ENCODE data around the gene SHC3. TPM values are rescaled to one million over a fixed set of nuclear protein-coding genes. Genes with fewer than 3 reads are reported as not detected.

SHC3 gene
- total RNA-seq, 3 donors from 2014 or later = 0.03 TPM

DNA sequence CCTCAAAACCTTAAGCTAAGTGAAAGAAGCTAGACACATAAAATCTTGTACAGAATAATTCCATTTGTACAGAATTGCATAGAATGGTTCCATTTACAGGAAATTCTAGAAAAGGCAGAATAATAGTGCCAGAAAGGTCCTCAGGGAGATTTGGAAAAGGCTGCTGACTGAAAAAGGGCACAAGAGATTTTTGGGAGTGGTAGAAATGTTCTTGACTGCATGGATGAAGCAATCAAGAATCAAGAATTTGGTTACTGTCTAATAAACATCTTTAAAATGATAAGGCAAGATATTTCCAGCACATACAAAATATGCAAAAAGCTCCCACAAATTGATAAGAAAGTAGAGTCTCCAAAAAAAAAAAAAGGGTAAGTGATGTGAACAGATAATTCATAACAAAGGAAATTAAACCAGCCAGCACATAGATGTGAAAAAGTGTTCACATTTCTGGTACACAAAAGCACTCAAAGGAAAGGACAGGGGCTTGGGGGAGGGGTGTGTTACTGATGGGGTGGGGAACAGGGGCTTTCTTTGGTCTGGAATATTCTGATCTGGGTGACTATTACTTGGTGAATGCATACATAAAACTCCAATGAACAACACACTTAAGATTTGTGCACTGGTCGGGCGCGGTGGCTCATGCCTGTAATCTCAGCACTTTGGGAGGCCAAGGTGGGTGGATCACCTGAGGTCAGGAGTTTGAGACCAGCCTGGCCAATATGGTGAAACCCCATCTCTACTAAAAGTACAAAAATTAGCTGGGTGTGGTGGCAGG, 85.2 kb downstream of the SHC3 start:
- peaks cover 10% of the 10 kb centered on the region for H3K27me3 Mint-ChIP-seq (ENCODE audit: low read depth)
- ATAC-seq = no peak
- H3K9me3 Mint-ChIP-seq = no peaks in the 10 kb centered on the region
- DNase-seq = no peak
- no peak overlapping the region for H3K4me3 Mint-ChIP-seq
- H3K36me3 Mint-ChIP-seq (ENCODE audit: insufficient read depth) = no peaks in the 10 kb centered on the region
- H3K4me1 Mint-ChIP-seq (ENCODE audit: low read depth) = peaks cover 4% of the 10 kb centered on the region

DNA sequence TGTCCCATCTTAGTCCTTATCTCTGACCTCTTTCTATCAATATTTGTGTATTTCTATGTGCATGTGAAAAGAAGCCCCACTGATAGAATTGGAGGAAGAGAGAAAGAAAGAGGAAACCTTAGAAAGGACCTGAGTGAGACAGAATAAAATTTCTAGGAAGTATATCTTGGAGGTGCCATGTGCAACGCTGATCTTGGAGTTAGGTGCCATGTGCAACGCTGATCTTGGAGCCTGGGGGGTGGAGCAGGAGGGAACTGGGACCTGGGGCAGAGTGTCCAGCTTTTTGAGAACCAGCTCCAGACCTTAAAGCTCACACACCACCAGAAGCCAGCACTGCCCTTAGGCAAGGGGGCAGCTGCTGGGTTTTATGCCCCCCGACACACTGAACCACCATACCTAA, 89.4 kb downstream of the SHC3 start:
- DNase-seq (no peak), ATAC-seq (no peak)
- no peaks in the 10 kb centered on the region for H3K9me3 Mint-ChIP-seq
- H3K27me3 Mint-ChIP-seq (ENCODE audit: low read depth) = peaks cover 10% of the 10 kb centered on the region
- no peak overlapping the region for H3K4me3 Mint-ChIP-seq
- peaks cover 6% of the 10 kb centered on the region for H3K4me1 Mint-ChIP-seq (ENCODE audit: low read depth)
- no peaks in the 10 kb centered on the region for H3K36me3 Mint-ChIP-seq (ENCODE audit: insufficient read depth)

- ATAC-seq (no peak), DNase-seq (no peak)
- peaks cover 1% of the 10 kb centered on the region for H3K36me3 Mint-ChIP-seq (ENCODE audit: insufficient read depth)
- peaks cover 5% of the 10 kb centered on the region for H3K4me1 Mint-ChIP-seq (ENCODE audit: low read depth)
- H3K27me3 Mint-ChIP-seq (ENCODE audit: low read depth) = peaks cover 28% of the 10 kb centered on the region
- no peak overlapping the region for H3K4me3 Mint-ChIP-seq
- peaks cover 7% of the 10 kb centered on the region for H3K9me3 Mint-ChIP-seq
Observed at GRCh38 chr9:89083626-89084025, 95.0 kb downstream of the SHC3 start.

- H3K27me3 Mint-ChIP-seq (ENCODE audit: low read depth) = peaks cover 37% of the 10 kb centered on the region
- peaks cover 1% of the 10 kb centered on the region for H3K36me3 Mint-ChIP-seq (ENCODE audit: insufficient read depth)
Observed at GRCh38 chr9:89080193-89080592, 98.4 kb downstream of the SHC3 start.

DNA sequence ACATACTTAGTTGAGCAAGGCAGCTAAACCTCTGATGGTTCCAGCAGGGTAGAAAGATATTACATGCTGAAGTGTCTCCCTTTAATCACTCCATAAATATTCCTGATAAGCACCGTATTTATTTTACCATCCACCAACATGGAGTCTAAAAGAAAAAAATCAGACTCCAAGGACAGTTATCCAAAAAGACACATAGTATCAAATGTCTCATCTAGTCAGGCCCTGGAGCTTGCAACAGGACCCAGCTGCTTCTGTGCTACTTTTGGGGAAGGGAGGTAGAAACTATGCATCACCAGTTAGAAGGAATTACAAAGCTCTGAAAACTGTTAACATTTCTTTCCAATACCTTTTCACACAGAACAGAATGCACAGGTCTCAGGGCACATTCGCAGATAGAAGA, 99.2 kb downstream of the SHC3 start:
- H3K4me3 Mint-ChIP-seq = no peak overlapping the region
- peaks cover 7% of the 10 kb centered on the region for H3K9me3 Mint-ChIP-seq
- H3K36me3 Mint-ChIP-seq (ENCODE audit: insufficient read depth) = peaks cover 1% of the 10 kb centered on the region
- H3K27me3 Mint-ChIP-seq (ENCODE audit: low read depth) = peaks cover 37% of the 10 kb centered on the region
- no peak for DNase-seq
- no peak for ATAC-seq
- H3K4me1 Mint-ChIP-seq (ENCODE audit: low read depth) = no peaks in the 10 kb centered on the region

More at GRCh38 chr9:89080193-89080592, 98.4 kb downstream of the SHC3 start:
- DNase-seq (no peak), ATAC-seq (no peak)
- Mint-ChIP-seq H3K9me3 (peaks cover 7% of the 10 kb centered on the region), H3K4me1 (ENCODE audit: low read depth) (no peaks in the 10 kb centered on the region), H3K4me3 (no peak overlapping the region)

DNA sequence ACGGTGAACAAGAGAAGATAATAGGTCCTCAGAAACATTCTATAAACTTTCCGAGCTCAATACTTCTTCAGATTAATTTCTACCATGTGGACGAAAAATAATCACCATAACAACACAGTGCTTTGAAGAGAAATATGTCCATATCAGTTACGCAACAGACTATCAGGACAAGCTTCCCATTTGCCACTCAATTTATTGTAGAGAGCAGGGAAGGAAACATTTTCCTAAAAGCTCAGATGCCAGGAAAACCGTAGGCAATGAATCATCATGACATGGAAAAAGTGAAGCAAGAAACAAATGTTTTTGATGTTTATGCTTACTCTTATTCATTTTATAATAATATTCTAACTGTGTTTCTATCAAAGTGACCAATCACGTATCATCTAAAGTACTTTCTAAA, 99.8 kb downstream of the SHC3 start:
- DNase-seq = no peak
- Mint-ChIP-seq H3K27me3 (ENCODE audit: low read depth) (peaks cover 40% of the 10 kb centered on the region), H3K4me3 (no peak overlapping the region), H3K9me3 (peaks cover 7% of the 10 kb centered on the region), H3K4me1 (ENCODE audit: low read depth) (no peaks in the 10 kb centered on the region), H3K36me3 (ENCODE audit: insufficient read depth) (peaks cover 1% of the 10 kb centered on the region)
- ATAC-seq = no peak

DNA sequence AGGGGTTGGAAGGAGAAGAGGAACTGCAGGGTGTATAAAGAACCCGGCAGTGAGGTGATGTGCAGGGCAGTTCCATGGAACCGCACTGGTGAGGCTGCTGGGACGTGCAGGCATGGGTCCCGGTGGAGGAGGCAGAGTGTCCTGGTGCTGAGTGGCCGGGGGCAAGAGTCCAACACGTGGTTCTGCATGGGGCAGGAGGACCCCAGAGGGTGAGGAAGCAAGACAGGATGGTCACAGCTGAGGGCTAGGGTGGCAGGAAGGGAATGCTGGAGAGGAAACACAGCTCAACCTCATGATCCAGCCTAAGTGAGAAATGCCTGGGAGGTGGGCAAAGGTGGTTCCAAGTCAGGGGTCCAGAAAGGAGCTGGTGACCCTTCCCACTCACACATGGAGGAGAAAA, 100.2 kb downstream of the SHC3 start:
- Mint-ChIP-seq H3K36me3 (ENCODE audit: insufficient read depth) (peaks cover 1% of the 10 kb centered on the region), H3K27me3 (ENCODE audit: low read depth) (peaks cover 40% of the 10 kb centered on the region)

GRCh38 chr9:89077519-89077918, 101.1 kb downstream of the SHC3 start:
- Mint-ChIP-seq H3K27me3 (ENCODE audit: low read depth) (peaks cover 31% of the 10 kb centered on the region), H3K36me3 (ENCODE audit: insufficient read depth) (no peaks in the 10 kb centered on the region)

More for the DNA sequence above, 100.2 kb downstream of the SHC3 start:
- H3K4me3 Mint-ChIP-seq = no peak overlapping the region
- no peak for DNase-seq
- peaks cover 7% of the 10 kb centered on the region for H3K9me3 Mint-ChIP-seq
- no peak for ATAC-seq
- H3K4me1 Mint-ChIP-seq (ENCODE audit: low read depth) = no peaks in the 10 kb centered on the region

DNA sequence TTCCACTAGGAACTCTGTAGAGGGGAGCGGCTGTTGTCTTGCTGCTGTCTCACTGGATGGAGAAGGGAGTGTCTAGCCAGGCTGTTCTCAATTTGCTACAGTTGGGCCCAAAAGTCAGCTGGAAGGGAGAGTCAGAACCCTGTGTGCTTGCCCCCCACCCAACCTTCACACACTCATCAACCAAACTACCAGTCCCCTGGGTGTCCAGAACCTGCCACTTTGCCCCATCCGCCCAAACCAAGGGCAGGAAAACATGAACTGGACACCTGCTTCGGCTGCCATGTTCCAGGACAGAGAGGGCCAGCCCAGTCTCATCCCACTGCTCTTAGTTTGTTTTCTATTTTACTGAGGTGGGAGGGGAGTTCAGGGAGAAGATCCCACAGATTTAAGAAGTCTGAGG, 105.2 kb downstream of the SHC3 start:
- Mint-ChIP-seq H3K4me1 (ENCODE audit: low read depth) (no peaks in the 10 kb centered on the region), H3K4me3 (no peak overlapping the region), H3K27me3 (ENCODE audit: low read depth) (peaks cover 21% of the 10 kb centered on the region), H3K36me3 (ENCODE audit: insufficient read depth) (no peaks in the 10 kb centered on the region), H3K9me3 (no peaks in the 10 kb centered on the region)
- ATAC-seq = no peak
- no peak for DNase-seq

More at GRCh38 chr9:89077519-89077918, 101.1 kb downstream of the SHC3 start:
- DNase-seq = no peak
- Mint-ChIP-seq H3K4me3 (no peak overlapping the region), H3K9me3 (no peaks in the 10 kb centered on the region), H3K4me1 (ENCODE audit: low read depth) (no peaks in the 10 kb centered on the region)
- ATAC-seq = no peak

- DNase-seq (no peak), ATAC-seq (no peak)
- H3K36me3 Mint-ChIP-seq (ENCODE audit: insufficient read depth) = no peaks in the 10 kb centered on the region
- H3K4me3 Mint-ChIP-seq = no peak overlapping the region
- H3K4me1 Mint-ChIP-seq (ENCODE audit: low read depth) = no peaks in the 10 kb centered on the region
- no peaks in the 10 kb centered on the region for H3K9me3 Mint-ChIP-seq
- H3K27me3 Mint-ChIP-seq (ENCODE audit: low read depth) = peaks cover 8% of the 10 kb centered on the region
Observed at GRCh38 chr9:89071591-89071990, 107.0 kb downstream of the SHC3 start.

DNA sequence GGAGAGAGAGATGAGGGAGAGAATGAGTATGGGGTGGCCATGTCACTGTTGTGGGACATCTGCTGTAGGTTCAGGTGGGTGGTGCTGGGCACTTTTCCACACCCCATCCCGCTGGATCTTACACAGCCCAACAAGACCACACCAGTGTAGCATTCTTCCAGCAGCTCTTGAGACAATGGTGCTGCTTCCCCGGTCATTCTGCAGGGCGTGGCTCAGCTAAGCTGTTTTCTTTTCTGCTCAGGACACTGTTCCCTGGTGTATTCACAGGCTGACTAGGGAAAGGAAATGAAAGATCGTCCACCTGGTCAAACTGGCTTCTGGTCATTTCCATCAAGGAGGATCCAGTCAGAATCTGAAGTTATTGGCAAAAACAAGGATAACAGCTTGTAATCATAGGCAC, 111.8 kb downstream of the SHC3 start:
- Mint-ChIP-seq H3K4me1 (ENCODE audit: low read depth) (no peaks in the 10 kb centered on the region), H3K9me3 (no peaks in the 10 kb centered on the region), H3K4me3 (no peak overlapping the region), H3K27me3 (ENCODE audit: low read depth) (peaks cover 5% of the 10 kb centered on the region), H3K36me3 (ENCODE audit: insufficient read depth) (no peaks in the 10 kb centered on the region)
- DNase-seq (no peak), ATAC-seq (no peak)

DNA sequence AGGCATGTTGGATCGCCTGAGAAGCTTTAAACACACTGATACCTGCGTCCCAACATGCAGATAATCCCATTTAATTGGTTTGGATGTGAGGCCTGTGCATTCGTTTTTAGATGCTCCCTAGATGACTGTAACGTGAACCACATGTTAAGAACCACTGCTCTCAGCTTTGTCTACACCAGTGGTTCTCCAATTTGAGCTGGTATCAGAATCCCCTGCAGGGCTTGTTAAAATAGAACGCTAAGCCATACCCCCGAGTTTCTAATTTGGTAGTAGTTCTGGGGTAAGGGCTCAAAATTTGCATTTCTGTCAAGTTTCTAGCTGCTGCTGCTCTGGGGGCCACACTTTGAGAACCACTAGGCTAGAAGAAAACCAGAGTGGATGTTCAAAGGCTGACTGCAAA, 112.7 kb downstream of the SHC3 start:
- Mint-ChIP-seq H3K4me1 (ENCODE audit: low read depth) (no peaks in the 10 kb centered on the region), H3K36me3 (ENCODE audit: insufficient read depth) (no peaks in the 10 kb centered on the region), H3K4me3 (no peak overlapping the region), H3K9me3 (no peaks in the 10 kb centered on the region), H3K27me3 (ENCODE audit: low read depth) (peaks cover 5% of the 10 kb centered on the region)
- DNase-seq = no peak
- ATAC-seq = no peak

DNA sequence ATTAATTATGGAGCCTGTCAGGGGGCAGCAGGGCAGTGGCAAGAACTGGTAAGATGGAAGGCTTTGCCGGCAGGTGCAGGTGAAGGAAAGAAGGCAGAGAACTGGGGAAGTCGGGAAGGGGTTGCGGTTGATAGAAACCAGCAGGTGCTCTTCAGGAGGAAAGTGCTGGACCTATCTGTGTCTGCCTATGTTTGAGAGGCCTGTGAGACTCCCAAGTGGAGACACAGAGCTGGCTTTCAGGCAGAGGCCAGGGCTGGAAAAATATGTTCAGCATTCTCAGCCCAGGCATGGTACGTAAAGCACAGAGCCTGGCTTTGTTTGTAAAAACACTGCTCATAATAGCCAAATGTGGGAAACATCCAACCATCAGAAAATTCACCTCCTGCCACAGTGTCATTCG, 117.8 kb downstream of the SHC3 start:
- DNase-seq (no peak), ATAC-seq (no peak)
- Mint-ChIP-seq H3K4me3 (no peak overlapping the region), H3K9me3 (no peaks in the 10 kb centered on the region), H3K27me3 (ENCODE audit: low read depth) (peaks cover 11% of the 10 kb centered on the region), H3K36me3 (ENCODE audit: insufficient read depth) (no peaks in the 10 kb centered on the region), H3K4me1 (ENCODE audit: low read depth) (no peaks in the 10 kb centered on the region)

- DNase-seq = no peak
Observed at GRCh38 chr9:89059925-89060506, 118.6 kb downstream of the SHC3 start.

DNA sequence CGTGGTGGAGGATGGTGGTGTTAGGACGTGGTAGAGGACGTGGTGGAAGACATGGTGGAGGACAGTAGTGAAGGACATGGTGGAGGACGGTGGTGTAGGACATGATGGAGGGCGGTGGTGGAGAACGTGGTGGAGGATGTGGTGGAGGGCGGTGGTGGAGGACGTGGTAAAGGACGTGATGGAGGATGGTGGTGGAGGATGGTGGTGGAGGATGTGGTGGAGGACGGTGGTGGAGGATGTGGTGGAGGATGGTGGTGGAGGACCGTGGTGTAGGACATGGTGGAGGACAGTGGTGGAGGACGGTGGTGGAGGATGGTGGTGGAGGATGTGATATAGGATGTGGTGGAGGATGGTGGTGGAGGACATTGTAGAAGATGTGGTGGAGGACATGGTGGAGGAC, 119.7 kb downstream of the SHC3 start:
- no peak for ATAC-seq
- no peak for DNase-seq
- Mint-ChIP-seq H3K9me3 (no peaks in the 10 kb centered on the region), H3K4me3 (no peak overlapping the region), H3K4me1 (ENCODE audit: low read depth) (no peaks in the 10 kb centered on the region), H3K27me3 (ENCODE audit: low read depth) (peaks cover 6% of the 10 kb centered on the region), H3K36me3 (ENCODE audit: insufficient read depth) (no peaks in the 10 kb centered on the region)

More at GRCh38 chr9:89059925-89060506, 118.6 kb downstream of the SHC3 start:
- H3K27me3 Mint-ChIP-seq (ENCODE audit: low read depth) = peaks cover 11% of the 10 kb centered on the region
- H3K4me3 Mint-ChIP-seq = no peak overlapping the region
- no peak for ATAC-seq
- no peaks in the 10 kb centered on the region for H3K36me3 Mint-ChIP-seq (ENCODE audit: insufficient read depth)
- H3K4me1 Mint-ChIP-seq (ENCODE audit: low read depth) = no peaks in the 10 kb centered on the region
- H3K9me3 Mint-ChIP-seq = no peaks in the 10 kb centered on the region

Data from activated T-cell treated with anti-CD3 and anti-CD28 coated beads, Interleukin-2, amount 50 U/mL, for 4 hours (primary cell).